ENCODE results near the gene AK2. TPM values are rescaled to one million over a fixed set of nuclear protein-coding genes. Genes with fewer than 3 reads are reported as not detected.

The AK2 gene
- total and polyA plus RNA-seq, 11 donors, result 101 to 292 (median 137) TPM

GRCh38 chr1:33010932-33011731 lies 25.6 kb downstream of the AK2 start:
- peaks cover 10 to 78% (median 54%) of the 10 kb centered on the region in 12 donors for H3K4me1 ChIP-seq
- peaks cover 0 to 64% (median 40%) of the 10 kb centered on the region in 9 donors for H3K36me3 ChIP-seq
- 11 to 15% (median 12%) methylated on average over 5 of the region's 5 CpGs for WGBS, 4 donors
- TF ChIP-seq CTCF (IDR thresholded peaks at IDR 0.05) (no peak), POLR2A (IDR thresholded peaks at IDR 0.05) (no peak)
- DNase-seq (peak in 4 of 5 donors; percentile 69 to 85 (median 78)), ATAC-seq (peak; percentile 87 to 93 (median 88))
- H3K27ac ChIP-seq, result peak overlapping the region; percentile 51 to 91 (median 82)
- H3K4me3 ChIP-seq, result peak overlapping the region in 3 of 12 donors; percentile 2 to 15 (median 2)
- no peaks in the 10 kb centered on the region for H3K9me3 ChIP-seq
- intact Hi-C loops (cut with DNase I), result loop anchor here in 4 of 10 donors (2.0 to 10.0 kb wide), 4 partner anchors 46 to 74 kb away; partner anchors contain the start of gene RNF19B (in 3 of the 4)
- no peaks in the 10 kb centered on the region for H3K27me3 ChIP-seq

- peak in 2 of 4 donors; percentile 18 to 43 for ATAC-seq
Observed at GRCh38 chr1:33009561-33009960, 27.1 kb downstream of the AK2 start.

GRCh38 chr1:33008051-33008914 lies 28.4 kb downstream of the AK2 start:
- Histone ChIP-seq H3K27me3 (no peaks in the 10 kb centered on the region), H3K4me1 (peaks cover 10 to 88% (median 64%) of the 10 kb centered on the region in 12 donors), H3K27ac (peak overlapping the region in 7 of 12 donors; percentile 35 to 91 (median 84)), H3K4me3 (no peak overlapping the region), H3K36me3 (peaks cover 0 to 41% (median 25%) of the 10 kb centered on the region in 9 donors), H3K9me3 (no peaks in the 10 kb centered on the region)
- intact Hi-C loops (cut with DNase I), result loop anchor here in 6 of 10 donors (5.0 to 10.0 kb wide), 4 partner anchors 46 to 76 kb away; partner anchors contain the start of gene RNF19B (in 1 of the 6)
- DNase-seq, result no peak
- TF ChIP-seq CTCF (IDR thresholded peaks at IDR 0.05) (no peak), POLR2A (IDR thresholded peaks at IDR 0.05) (no peak)
- WGBS, 4 donors, result 67 to 72% (median 69%) methylated on average over 13 of the region's 13 CpGs
- peak in 2 of 4 donors; percentile 8 to 23 for ATAC-seq

More at GRCh38 chr1:33009561-33009960, 27.1 kb downstream of the AK2 start:
- H3K36me3 ChIP-seq, result peaks cover 0 to 54% (median 37%) of the 10 kb centered on the region in 9 donors
- no peaks in the 10 kb centered on the region for H3K9me3 ChIP-seq
- H3K27me3 ChIP-seq, result no peaks in the 10 kb centered on the region
- peak overlapping the region in 11 of 12 donors; percentile 36 to 91 (median 84) for H3K27ac ChIP-seq
- H3K4me1 ChIP-seq, result peaks cover 10 to 82% (median 64%) of the 10 kb centered on the region in 12 donors
- DNase-seq, result no peak
- no peak overlapping the region for H3K4me3 ChIP-seq
- WGBS, 4 donors, result 10 to 23% (median 15%) methylated on average over 1 of the region's 1 CpG
- no peak for TF ChIP-seq CTCF (IDR thresholded peaks at IDR 0.05)
- no peak for TF ChIP-seq POLR2A (IDR thresholded peaks at IDR 0.05)
- intact Hi-C loops (cut with DNase I), result loop anchor here in 6 of 10 donors (5.0 to 10.0 kb wide), 4 partner anchors 47 to 77 kb away; partner anchors contain the start of gene RNF19B (in 1 of the 6)
